DMS153 treated with DMSO at 0.1 percent for 48 hours (cell line): ENCODE results near the gene KAT14.
"Not testable (repeated sequence)": the region's sequence is repeated elsewhere in the genome, so short reads cannot be mapped to it uniquely, and the experiment has no call there.

Source experiments
- DNase-seq: peaks from one replicate; lab custom pipeline; 2025; ENCODE audit not compliant: unreplicated experiment; lab: John Stamatoyannopoulos, UW

The KAT14 gene

DNA sequence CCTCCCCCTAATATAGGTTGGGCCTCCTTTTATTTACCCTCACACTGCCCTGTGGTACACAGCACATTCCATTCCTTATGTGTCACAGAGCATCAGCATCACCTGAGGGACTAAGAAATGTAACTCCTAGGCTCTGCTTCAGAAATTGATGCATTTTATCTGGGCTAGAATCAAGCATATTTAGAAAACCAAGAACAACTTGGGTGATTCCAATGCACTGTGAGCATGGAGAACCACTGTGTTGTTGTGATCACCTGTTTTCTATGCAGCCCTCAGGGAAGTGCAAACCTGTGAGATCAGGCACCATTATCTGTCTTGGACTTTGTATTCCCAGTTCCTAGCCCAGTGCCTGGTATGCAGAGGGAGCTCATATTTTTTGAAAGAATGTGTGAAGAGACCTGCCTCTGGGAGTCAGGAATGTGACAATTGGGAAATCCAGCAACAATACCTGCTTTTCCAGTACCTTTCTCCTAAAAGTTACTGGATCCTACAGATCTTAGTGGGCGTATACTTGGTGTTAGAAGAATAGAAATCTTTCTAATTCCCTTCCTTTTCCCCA lies 7.0 kb downstream of the KAT14 start:
- DNase-seq: no peak

DNA sequence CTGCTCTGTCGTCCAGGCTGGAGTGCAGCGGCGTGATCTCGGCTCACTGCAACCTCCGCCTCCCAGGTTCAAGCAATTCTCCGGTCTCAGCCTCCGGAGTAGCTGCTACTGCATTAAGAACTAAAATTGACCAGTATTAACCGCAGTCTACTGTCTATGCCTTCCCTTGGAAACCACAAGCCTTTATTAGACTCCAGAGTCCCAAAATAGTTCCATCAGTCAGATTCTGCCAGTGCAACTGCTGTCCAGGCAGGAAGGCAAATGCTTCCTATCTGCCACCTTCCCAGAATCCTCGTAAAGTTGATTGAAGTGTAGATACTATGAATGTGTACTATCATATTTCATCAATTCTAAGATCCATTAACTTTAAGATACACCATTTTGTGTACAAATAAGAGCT lies 16.7 kb downstream of the KAT14 start:
- DNase-seq: no peak

DNA sequence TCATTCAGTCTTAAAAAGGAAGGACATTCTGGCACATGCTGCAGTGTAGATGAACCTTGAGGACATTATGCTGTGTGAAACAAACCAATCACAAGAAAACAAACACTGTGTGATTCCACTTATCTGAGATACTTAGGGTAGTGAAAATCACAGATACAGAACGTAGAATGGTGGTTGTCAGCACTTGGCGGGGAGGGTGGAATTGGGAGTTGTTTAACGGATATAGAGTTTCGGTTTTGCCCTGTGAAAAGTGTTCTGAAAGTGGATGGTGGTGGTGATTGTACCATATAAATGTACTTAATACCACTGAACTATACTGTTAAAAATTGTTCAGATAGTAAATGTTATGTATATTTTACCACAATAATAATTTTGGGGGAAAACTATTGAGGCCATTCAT lies 18.4 kb downstream of the KAT14 start:
- DNase-seq: no peak

DNA sequence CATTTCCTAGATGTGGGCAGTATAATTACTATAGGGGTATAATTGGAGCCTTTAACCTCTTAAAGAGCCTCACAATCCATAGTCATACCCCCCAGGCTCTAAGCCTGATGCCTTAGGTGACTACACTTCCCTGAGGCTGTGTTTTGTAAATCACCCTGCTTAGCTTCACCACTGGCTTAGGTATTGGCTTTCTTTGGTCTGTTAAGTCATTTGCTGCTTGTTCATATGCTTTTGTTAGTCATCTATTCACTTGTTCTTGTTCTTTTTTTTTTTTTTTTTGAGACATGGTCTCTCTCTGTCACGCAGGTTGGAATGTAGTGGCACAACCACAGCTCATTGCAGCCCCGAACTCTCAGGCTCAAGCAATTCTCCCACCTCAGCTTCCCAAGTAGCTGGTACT lies 26.7 kb downstream of the KAT14 start:
- no peak for DNase-seq

DNA sequence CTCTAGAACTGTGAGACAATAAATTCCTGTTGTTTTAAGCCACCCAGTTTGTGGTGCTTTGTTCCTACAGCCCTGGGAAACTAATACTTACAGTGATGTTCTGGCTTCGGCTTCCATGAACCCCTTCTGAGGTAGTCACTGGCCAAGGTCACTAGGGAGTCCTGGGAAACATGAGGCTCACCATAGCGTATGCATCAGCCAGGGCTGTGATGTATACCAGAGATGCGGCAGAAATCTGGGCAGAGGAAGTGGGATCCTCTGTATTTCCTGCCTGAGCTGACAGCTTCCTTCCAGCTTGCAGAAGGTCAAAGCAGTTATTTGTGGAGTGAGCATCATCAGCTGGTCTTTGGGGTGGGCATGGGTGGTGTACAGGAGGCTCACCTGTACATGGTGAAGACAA lies 27.9 kb downstream of the KAT14 start:
- no peak for DNase-seq

DNA sequence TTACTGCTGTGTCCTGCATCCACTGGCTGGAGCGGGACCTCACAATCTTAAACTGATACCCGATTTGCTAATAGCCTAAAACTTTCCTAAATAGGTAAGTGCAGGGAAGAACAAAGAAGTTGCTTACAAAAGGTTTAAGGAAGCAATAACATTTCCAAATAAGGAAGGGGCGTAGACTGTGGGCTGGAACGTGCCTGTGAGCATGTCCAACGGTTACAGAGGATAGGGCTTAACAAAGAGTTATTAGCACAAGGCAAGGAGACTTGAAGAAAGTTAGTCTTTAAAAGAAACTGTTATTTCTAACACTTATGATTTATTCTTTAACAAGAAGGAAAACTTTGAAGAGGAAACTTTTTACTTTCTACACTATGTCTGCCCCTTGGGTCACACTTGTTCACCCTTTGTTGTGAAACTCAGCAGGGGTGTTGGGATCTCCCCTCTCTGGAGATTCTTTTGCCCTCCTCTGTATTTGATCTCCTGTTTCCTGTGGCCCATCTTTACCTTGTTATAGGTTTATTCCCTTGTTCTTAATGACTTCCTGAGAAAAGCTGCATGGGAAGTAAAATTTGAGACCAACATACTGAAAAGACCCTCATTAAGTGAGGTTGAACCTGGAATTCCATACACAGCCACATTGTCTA lies 28.7 kb downstream of the KAT14 start:
- no peak for DNase-seq

DNA sequence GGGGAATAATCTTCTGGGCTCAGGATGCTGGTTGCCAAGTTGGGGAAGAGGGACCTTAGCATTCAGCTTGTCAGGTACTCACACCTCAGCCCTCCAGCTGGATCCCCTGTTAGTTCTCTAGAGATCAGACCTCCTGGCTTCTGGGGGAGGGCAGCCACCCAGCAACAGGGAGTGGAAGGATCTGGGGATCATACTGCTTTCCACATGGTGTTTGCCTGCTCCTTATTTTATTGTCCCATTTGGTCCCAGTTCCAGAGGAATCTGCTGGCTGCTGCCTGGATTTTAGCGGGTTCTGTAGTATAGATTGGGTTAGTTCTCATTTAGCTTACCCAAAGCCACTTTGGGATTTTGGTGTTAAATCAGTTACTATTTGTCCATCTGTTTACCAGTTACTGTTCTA lies 29.3 kb downstream of the KAT14 start:
- no peak for DNase-seq

DNA sequence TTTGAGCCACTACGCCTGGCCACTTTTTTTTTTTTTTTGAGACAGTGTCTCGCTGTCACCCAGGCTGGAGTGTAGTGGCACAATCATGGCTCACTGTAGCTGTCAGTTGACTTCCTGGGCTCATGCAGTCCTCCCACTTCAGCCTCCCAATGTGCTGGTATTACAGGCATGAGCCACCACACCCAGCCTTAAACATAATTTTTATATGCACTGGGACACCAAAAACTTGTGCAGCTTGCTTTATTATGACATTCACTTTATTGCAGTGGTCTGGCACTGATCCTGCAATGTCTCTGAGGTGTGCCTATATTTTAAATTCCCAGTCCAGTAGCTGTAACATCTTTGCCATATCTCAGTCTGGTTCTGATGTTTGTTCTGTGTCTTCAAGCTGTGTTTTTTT lies 34.7 kb downstream of the KAT14 start:
- no peak for DNase-seq

DNA sequence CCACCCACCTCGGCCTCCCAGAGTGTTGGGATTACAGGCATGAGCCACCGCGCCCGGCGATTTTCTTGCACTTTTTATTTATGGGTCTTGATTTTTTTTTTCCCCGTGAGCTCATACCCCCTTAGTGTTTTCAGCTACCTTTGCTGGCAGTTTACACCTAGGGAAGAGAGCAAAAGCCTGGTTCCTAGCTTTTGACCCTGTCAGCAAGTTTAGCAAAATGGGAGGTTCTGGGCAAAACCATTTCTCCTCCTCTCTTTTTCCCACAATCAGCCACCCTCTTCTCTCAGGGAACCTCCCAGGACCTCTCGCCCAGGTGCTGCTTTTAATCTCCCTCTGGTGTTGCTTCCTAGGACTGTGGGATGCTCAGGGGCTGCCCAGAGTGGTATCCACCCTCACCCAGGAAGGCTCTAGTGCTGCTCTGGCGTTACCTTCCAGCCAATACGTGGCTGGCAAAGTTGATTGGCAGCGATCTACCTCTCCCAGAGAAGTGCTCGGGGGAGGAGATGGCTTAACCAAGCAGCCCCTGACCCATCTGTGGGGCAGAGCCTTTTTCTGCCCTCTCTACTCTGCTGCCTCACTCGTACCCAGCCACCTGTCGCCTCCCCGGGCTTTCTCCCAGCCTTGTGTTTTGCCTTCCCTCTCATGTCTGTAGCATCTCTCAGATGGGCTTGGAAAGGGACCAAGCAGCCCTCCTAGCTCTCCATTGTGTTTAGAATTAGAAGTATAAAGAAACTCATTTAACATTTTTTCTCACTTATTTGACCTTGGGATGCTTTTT lies 37.4 kb downstream of the KAT14 start:
- DNase-seq: no peak

DNA sequence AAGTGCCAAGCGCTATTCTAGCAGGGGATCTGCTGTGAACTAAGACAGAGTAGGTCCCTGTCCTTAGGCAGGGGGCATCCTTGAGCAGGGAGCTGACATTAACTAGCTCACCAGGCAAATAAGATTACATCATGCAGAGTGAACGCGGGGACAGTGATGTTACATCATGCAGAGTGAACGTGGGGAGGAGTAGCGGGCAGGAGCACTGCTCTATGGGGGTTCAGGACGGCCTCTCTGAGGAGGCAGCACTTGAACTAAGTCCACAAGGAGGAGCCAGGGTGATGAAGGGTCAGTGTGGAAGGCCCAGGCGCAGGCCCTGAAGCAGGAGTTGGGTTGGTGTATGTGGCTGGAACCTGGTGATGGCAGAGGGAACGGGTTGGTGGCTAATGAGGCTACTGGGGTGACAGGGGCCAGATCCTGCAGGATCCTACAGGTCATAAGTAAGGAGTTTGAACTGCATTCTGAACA lies 38.7 kb downstream of the KAT14 start:
- DNase-seq: no peak

DNA sequence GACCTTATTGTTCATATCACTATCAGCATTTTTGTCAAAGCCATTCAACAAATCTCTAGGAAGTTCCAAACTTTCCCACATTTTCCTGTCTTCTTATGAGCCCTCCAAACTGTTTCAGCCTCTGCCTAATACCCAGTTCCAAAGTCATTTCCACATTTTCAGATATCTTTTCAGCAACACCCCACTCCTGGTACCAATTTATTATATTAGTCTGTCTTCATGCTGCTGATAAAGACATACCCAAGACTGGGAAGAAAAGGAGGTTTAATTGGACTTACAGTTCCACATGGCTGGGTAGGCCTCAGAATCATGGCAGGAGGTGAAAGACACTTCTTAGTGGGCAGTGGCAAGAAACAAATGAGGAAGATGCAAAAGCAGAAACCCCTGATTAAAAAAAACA lies 42.7 kb downstream of the KAT14 start:
- DNase-seq: not testable (repeated sequence)

DNA sequence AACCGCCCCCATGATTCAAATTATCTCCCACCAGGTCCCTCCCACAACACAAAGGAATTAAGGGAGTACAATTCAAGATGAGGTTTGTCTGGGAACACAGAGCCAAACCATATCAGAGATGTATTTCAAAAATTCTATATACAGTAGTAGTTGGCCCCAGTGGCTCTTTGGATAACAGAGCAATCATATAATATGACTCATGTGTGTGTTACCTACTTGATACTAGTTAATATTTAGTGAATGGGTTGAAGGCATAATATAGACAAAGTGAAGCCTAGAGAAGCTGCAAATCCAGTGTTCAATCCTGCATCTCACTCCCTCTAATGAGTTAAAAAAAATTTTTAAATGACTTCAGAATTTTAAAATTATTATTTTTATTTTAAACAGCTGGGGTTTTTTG lies 43.2 kb downstream of the KAT14 start:
- DNase-seq: no peak

DNA sequence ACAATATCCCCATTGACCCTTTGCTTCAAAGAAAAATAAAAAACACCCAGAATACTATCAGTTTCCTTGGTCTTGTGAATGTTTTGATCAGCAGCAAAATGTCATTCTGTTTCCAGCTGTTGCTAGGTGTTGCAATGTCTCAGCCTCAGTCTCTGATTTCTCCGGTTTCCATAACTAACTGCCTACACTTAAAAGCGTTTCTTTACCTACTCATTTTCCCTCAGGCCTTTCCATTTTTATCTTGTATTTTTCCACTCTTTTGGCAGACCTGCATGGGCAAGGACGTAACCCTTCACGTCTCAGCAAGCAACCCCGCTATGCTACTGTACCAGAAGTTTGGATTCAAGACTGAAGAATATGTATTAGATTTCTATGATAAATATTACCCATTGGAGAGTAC lies 49.4 kb downstream of the KAT14 start:
- no peak for DNase-seq

DNA sequence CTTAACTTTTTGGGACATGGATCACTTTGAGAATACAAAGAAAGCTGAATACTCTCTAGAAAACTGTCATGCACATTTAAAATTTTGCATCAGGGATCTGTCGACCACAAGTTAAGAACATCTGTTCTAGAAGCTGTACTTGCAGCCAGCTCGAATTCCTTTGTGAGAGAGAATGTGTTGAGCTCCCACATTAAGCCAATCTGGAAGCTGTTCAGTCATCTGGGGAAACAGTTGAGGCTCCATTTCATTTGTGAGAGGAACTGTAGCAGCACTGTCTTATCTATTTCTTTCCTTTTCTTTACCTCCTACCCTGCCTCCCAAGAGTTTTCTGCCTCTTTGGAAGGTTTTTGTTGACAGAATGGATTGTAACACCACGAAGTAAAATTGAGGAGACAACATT lies 50.8 kb downstream of the KAT14 start:
- DNase-seq: no peak

DNA sequence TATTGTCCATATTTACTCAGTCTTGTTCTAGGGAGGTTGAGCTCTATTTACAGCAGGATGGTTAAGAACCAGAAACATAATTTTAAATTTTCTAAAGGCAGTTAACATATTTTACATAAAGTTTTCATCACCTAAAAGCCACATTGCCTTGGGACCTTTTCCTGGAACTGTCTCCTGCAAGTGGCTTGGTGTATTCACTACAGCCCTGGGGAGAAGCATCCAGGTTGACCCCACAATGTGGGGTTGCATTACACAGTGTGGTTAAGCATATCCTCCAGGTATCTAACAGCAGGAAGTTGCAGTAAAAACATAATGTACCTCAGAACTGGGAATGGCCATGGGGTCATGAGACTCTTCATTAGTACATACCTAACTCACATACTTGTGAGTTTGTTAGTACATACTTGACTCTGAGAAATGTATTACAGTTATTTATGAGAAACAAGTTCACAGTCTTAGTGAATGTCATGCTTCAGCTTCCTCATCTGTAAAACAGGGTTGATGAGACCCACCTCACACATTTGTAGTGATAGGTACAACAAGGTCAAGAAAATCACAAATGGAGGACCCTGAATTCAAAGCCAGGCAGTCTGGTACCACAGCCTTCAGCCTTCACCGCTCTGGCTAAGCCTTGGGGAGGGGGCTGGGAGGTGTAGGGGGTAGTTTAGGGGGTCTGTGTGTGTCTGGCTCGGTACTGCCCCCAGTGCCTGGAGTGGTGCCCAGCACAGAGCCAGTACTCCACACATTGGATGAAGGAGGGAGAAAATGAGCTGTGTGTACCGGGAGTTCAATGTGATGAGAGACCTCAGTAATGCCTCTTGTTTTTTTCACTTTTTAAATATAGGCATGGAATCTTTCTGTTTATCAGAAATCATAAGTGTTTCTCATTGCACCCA lies 52.9 kb downstream of the KAT14 start:
- no peak for DNase-seq

DNA sequence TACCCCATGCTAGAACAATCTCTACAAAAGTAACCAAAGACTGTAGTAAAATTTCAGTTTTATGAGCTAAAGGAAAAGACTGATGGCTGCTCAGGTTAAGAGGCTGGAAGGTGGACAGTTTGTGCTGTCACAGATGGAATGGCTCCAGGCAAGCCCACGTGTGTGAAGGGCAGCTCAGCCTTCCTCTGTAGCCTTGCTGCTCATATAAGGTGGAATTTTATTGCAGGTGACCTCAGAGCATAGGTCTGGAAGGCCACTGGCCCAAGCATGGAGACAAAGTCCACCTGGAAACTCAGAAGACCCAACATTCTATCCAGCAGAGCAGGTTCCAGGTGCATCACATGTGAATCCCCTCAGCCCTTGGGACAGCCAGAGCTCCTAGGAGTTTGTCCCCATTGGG lies 53.6 kb downstream of the KAT14 start:
- DNase-seq: no peak

DNA sequence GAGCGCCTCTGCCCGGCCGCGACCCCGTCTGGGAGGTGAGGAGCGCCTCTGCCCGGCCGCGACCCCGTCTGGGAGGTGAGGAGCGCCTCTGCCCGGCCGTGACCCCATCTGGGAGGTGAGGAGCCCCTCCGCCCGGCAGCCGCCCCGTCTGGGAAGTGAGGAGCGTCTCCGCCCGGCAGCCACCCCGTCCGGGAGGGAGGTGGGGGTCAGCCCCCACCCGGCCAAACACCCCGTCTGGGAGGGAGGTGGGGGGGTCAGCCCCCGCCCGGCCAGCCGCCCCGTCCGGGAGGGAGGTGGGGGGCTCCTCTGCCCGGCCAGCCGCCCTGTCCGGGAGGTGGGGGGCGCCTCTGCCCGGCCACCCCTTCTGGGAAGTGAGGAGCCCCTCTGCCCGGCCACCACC lies 56.8 kb downstream of the KAT14 start:
- not testable (repeated sequence) for DNase-seq

DNA sequence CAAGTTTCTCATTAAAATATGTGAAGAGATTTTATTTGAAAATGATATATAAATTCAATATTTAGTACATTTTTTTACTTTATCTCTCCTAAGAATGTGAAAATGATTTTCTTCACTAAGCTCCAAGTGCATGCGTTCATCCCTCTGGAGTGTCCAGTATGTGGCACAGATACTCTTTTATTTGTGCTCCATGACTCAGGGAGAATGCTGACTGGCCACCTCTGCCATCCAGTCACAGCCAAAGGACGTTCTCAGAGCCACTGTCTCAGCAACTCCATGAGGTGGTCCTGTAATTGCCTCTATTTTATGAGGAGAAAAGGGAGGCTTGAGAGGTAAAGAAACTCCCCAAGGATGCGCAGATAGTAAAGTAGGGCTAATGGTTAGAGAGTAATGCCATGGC lies 58.3 kb downstream of the KAT14 start:
- no peak for DNase-seq

DNA sequence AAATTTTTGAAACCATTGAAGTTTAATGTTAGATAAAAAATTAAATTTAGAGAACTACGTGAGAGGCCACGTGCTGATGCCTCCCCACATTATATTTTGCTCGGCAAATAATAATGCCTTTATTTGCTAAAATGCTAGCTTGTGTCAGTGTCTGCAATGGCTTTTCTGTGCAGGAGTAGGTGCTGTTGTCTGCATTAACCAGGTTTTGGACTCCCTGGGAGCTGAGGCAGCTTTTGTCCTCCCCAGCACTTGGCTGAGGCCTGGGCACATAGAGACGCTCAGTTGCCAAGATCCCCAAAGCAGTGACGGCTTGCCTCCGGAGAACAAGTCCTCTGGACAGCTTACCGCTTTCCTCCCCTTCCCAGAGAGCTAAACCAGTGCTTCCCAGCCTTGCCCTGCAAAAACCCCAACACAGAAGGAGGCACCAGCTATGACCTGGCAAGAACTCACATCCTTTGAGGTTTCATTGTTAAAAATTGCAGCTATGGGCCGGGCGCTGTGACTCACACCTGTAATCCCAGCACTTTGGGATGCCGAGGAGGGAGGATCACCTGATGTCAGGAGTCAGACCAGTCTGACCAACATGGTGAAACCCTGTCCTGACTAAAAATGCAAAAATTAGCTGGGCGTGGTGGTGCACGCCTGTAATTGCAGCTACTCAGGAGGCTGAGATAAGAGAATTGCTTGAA lies 59.9 kb downstream of the KAT14 start:
- no peak for DNase-seq

DNA sequence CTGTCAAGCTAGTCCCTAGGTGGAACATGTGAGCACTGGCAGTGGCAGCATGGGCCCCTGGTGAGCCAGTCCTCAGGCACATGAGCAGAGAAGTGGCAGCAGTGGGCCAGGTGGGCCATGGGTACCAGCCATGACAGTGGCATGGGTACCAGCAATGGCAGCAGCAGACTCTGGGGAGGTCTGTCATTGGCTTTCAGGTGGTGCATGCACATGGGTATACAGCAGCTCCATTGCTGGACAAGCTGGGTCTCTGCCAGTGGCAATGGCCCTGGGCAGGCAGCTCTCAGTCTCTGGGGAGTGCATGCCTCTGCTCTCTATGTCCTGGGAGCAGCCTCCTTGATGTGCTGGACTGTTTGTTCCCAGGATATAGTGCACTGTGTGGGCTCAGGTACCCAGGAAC lies 65.3 kb downstream of the KAT14 start:
- DNase-seq: no peak

DNA sequence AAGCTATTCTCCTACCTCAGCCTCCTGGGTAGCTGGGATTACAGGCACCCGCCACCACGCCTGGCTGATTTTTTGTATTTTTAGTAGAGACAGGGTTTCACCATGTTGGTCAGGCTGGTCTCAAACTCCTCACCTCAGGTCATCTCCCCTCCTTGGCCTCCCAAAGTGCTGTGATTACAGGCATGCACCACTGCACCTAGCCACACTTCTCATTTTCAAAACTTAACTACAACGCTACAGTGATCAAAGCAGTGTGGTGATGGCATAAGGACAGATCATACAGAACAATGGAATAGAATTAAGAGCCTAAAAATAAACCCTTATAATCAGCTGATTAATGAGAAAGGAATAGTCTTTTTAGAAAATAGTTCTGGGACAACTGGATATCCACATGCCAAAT lies 66.0 kb downstream of the KAT14 start:
- DNase-seq: not testable (repeated sequence)
